Stimulated activated CD4-positive, alpha-beta T cell treated with anti-CD3 and anti-CD28 coated beads, Interleukin-4, amount 100 ng/mL, for 1 hour (primary cell): ENCODE results near the gene CSRP2.

Experiments
- DNase-seq: peaks from one replicate; pipeline ENCODE4 v3.0.0-alpha.2; 2020

Gene CSRP2

GRCh38 chr12:76878899-76879709, at the start of gene CSRP2:
Gene CSRP2 (minus strand): TSS chr12:76879019. CDS start chr12:76866260, 12,759 bp downstream.
- DNase-seq = peak; percentile 67

GRCh38 chr12:76927170-76927784, 48.5 kb upstream of the CSRP2 start:
- peak; percentile 32 for DNase-seq

GRCh38 chr12:76925135-76925534, 46.3 kb upstream of the CSRP2 start:
- no peak for DNase-seq

GRCh38 chr12:76922866-76923265, 44.0 kb upstream of the CSRP2 start:
- no peak for DNase-seq

GRCh38 chr12:76921891-76922664, 43.3 kb upstream of the CSRP2 start:
- no peak for DNase-seq

- no peak for DNase-seq
Measured at GRCh38 chr12:76921100-76921471, 42.3 kb upstream of the CSRP2 start.

- DNase-seq = no peak
Measured at GRCh38 chr12:76920172-76921099, 41.6 kb upstream of the CSRP2 start.

GRCh38 chr12:76919383-76920171, 40.8 kb upstream of the CSRP2 start:
- DNase-seq = no peak

GRCh38 chr12:76916170-76916540, 37.3 kb upstream of the CSRP2 start:
- DNase-seq = no peak

- no peak for DNase-seq
Measured at GRCh38 chr12:76915361-76916169, 36.7 kb upstream of the CSRP2 start.

- no peak for DNase-seq
Measured at GRCh38 chr12:76914102-76914859, 35.5 kb upstream of the CSRP2 start.

GRCh38 chr12:76909290-76909689, 30.5 kb upstream of the CSRP2 start:
- DNase-seq = no peak

GRCh38 chr12:76908303-76909017, 29.6 kb upstream of the CSRP2 start:
- no peak for DNase-seq

- no peak for DNase-seq
Measured at GRCh38 chr12:76901628-76902380, 23.0 kb upstream of the CSRP2 start.

- no peak for DNase-seq
Measured at GRCh38 chr12:76899522-76899921, 20.7 kb upstream of the CSRP2 start.

GRCh38 chr12:76898442-76898841, 19.6 kb upstream of the CSRP2 start:
- DNase-seq = no peak

GRCh38 chr12:76896274-76896673, 17.5 kb upstream of the CSRP2 start:
- DNase-seq = no peak

GRCh38 chr12:76895796-76896195, 17.0 kb upstream of the CSRP2 start:
- DNase-seq = no peak

- DNase-seq = no peak
Measured at GRCh38 chr12:76891609-76892008, 12.8 kb upstream of the CSRP2 start.
